HG03558 (cell line): Measurements from ENCODE around the gene SH3RF2.

Experiments
- ATAC-seq: cut with Tn5 transposase; IDR thresholded peaks from one replicate; pipeline ENCODE4 v1.9.1; 2021; ENCODE audit warnings: moderate number of reproducible peaks; ENCODE audit not compliant: unreplicated experiment; ENCODE audit errors: extremely low read depth

Gene SH3RF2

DNA sequence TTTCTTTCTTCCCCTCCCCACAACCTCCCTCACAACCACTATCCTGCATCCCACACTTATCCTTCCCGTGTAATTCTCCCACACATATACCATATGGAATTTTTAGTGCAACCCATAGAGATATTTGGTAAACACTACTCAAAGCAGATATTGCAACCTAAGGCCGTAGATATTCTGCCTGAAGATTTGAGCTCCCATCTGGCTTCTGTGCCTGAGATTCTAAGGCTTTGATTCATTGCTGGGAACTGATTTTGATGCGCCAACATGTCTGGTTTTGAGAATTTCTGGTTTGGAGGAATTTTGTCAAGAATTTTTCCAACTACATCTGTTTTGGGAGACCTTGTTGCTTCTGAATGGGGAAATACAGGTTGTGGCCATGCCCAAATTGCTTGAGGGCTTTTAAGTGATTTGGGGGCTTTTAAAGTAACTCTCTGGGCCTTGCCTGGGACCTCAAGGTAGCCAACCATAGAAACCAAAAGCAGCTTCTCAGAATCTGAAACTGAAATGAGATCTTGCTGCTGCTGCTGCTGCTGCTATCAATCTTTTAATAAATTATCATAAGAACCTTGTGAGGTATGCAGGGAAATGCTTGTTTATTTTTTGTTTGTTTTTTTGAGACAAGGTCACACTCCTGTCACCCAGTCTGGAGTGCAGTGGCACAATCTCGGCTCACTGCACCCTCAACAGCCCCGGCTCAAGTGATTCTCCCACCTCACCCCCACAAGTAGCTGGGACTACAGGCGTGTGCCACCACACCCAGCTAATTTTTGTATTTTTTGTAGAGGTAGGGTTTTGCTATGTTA, 132.8 kb downstream of the SH3RF2 start:
- ATAC-seq, result peak; percentile 60

DNA sequence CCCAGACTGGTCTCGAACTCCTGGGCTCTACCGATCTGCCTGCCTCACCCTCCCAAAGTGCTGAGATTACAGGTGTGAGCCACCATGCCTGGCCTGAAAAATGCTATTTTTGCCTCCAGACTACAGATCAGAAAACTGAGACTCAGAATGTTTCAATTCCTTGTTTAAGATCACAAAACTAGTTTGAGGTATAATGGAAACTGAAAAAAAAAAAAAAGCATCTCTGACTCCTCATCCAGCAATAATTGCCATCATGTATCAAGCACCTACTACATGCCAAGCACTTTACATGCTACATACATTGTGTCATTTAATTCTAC, 133.4 kb downstream of the SH3RF2 start:
- ATAC-seq, result peak; percentile 38

DNA sequence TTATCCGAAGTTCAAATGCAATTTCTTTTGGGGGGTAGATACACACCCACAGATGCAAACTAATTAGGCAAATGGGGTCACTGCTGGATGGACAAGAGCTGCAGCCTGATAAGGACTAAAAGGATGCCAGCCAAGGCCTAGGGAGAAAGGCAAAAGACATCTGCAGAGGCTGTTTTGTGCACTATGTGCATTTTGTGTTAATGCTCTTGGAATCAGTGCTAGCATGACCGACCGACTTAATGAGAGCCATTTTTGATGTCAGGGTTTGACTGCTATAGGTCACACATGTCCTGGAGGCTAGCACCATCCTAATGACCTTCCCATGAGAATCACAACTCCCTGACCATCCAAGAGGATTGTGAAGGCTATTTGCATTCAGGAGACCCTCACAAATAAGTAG, 134.4 kb downstream of the SH3RF2 start:
- no peak for ATAC-seq

DNA sequence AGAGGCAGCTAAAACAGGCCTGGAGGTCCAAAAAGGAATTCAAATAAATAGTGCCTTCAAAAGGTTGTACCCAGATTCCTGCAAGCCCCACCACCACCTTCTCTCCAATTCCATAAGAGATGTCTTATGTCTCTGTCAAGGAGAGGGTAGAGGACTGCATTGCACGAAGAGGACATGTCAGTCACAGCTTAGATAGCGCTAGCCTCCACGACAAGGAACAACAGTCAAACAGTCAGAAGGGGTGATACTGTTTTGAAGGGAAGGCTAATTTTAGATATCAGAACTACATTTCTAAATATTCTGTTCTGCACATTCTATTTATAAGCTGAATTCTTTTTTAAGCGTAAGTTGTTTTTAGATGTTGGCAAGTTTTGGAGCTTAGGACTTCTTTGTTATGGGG, 134.8 kb downstream of the SH3RF2 start:
- ATAC-seq, result no peak

DNA sequence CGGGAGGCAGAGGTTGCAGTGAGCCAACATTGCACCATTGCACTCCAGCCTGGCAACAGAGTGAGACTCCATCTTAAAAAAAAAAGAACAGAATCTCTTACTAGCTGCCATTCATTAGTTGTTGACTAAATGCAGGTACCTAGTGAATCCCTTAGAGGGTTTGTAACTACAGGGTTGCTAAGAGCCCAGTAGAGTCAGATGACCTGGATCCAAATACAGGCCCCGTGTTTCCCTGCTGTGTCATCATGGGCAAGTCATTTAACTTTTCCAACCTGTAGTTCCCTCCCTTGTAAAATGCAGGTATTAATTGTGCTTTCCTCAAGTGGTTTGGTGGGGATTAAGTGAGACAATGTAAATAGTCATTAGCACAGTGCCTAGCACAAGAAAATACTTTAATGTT, 136.2 kb downstream of the SH3RF2 start:
- ATAC-seq, result no peak

DNA sequence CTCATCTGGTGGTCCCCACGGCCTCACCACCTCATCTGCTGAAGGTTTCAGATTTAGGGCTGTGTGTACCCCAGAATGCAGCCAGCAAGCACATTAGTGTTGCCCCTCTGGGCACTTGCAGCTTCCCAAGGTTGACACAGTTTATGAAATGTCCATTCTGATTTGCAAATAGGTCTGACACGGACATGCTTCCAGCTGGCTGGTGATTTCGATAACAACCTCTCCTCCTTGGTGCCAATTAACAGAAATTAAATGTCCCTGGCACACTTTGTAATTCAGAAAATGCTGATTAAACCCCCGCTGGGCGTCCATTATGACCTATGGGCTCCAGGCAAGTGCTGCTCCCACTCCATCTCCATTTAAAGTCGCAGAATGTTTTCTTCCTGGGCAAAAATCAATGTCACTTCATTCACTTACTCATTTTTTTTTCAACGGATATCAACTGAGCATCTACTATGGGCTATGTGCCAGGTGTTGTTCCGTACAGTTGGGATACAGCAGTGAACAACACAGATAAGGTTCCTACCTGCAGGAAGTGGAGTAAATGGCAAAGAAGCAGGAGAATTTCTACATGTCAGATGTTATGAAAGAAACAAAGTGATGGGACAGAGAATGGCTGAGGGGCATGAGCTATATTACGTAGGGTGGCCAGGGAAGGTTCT, 137.0 kb downstream of the SH3RF2 start:
- ATAC-seq, result no peak

DNA sequence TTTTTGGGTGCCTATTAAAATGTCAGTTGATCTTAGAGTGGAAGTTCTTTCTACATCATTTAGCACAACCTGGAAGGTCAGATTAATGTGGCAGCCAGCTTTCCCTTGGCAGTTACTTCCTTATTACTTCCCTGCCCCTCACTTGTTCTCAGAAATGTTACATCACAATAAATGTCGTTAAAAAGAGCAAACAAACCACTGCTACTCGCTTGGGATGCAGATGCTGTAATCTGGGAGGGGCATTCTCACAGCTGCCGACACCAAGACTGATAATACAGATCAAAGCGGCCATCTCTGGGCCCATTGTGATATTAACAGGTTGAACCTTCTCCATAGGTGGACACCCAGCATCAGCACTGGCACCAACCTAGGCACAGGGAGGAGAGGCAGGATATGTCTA, 139.7 kb downstream of the SH3RF2 start:
- no peak for ATAC-seq

DNA sequence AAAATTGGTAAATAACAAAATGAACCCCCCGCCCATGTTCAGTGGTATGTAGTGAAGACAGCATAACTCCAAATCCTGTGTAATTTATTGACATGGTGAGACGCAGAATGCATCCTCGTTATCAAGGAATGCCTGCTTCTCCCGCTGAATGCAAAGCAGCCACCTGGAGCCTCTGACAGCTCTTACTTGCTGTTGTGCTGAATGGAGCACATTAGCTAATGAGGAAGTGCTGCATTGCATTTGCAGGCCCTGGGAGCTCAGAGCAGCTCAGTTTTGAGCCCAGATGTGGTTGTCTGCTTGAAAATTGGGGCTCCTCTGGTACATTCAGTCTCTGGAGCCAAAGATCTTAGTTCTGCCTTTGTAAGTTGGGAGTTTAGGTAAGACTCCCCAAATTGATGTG, 140.1 kb downstream of the SH3RF2 start:
- no peak for ATAC-seq

DNA sequence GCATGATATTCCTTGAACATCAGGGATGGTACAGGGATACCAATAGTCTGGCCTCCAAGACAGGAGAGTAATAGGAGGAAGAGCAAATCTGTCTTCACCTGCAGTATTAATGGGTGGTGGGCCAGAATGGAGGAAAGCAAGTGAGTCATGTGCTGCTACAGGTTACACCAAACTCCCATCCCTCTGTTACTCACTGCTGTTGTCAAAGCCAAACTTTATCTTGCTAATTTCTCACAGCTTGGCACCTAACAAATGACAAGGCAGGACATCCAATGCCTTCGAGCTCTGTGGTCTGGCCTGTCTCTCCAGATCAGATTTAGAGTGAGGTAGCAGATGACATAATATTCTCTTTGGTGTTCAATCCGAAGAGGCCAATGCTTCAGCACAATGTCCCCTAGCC, 142.2 kb downstream of the SH3RF2 start:
- ATAC-seq, result no peak

DNA sequence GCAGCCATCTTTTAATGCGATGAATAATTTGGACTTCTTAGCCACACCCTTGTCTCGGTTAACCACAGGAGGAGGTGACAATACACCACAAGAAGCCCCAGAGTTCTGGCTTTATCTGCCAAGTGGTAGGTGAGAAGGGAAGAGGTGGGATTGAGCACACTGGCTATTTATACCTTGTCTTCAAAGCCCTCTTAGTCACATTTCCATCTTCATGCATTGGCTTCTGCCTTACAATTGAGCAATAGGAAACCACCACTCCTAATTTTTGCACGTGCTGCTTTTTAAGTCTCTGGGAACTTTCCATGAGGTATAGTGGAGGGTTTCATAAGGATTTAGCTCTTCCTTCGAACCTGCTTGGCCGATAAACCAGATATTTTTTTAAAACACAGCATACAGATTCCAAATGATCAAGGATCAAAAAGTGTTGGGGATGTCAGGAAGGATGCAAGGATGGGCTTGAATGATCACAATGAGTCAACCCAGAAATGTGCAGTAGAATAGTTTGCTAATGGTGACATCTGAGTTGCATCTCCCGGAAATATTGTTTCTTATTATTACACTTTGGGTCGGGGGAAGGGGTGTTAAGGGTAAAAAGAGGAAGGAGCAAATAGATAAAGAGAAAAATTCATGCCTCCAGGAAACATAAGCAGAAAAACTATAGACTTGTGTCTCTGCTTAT, 143.5 kb downstream of the SH3RF2 start:
- ATAC-seq, result no peak

DNA sequence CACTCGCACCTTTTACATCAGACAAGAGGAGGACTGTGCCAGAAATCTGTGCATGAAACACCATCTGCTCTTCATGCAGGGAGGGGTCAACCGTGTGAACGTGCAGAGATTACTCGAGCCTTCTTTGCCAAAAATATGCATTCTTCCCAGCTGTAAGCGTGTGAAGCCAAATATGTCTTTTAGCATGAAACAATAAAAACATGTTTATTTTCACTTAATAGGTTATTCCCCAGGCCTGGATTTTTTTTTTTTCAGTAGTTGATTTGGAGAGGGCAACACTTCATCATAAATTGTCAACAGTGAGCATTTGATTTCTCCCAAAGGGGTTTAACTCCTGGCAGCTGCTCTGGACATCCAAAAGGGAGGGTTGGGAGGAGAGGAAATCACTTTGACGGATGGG, 145.2 kb downstream of the SH3RF2 start:
- no peak for ATAC-seq

DNA sequence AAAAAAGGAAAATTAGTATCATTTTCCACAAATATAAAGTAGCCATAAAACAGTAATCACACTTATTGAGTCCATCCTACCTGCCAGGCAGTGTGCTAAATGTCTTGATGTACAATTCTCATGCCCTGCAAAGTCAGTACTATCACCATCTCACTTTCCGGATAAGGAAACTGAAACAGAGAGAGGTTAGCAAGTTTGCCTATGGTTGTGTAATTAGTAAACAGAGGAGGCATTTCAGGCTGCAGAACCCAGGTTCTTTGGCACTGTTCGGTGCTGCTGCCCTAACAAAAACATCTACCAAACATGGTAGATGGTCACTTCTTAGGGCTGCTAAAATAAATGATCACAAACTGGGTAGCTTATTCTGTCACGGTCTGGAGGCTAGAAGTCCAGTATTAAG, 146.4 kb downstream of the SH3RF2 start:
- peak; percentile 84 for ATAC-seq

DNA sequence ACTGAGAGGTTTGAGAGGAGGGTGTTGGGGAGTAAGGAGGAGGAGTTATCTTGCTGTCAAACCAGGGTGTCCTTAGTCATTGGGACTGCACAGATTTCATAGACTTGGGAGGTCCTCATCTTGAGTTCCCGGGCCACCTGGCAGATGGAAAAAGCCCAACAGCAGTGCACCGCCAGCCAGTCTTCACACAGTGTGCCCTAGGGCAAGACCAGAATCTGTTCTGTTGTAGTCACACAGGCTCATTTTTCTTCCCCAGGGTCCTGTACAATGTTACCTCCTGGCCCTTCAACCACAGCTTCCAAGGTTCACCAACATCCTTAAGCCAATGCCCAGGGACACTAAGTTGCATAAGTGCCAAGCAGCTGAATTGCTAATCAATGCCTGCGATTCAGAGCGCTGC, 148.0 kb downstream of the SH3RF2 start:
- no peak for ATAC-seq

DNA sequence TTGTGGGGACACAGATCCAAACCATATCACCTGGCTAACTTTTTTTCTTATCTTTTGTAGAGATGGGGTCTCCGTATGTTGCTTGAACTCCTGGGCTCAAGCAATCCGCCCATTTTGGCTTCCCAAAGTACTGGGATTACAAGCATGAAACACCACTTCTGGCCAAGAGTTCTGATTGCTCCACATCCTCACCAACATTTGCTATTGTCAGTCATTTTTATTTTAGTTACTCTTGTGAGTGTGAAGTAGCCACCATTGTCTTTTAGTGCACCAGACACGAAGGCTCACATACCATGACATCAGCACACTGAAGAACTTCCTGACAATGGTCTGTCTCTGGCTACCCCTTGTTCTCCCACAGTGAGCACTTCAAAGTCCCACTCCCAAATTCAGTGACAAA, 151.7 kb downstream of the SH3RF2 start:
- no peak for ATAC-seq

DNA sequence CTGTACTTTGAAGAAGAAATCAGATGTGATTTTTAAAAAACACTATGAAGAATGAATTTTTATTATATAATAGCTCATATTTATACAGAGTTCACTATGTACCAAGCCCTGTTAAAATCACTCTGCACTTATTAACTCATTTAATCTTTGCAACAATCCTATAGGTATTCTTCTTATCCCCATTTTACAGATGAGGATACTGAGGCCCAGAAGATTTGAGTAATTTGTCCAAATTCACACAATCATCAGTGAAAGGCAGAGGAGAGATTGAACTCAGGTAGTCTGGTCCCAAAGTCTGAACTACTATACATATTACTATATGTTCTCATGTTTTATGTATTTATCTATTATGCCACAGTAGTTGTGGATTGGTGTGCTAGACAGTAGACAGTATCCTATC, 152.9 kb downstream of the SH3RF2 start:
- ATAC-seq, result no peak

DNA sequence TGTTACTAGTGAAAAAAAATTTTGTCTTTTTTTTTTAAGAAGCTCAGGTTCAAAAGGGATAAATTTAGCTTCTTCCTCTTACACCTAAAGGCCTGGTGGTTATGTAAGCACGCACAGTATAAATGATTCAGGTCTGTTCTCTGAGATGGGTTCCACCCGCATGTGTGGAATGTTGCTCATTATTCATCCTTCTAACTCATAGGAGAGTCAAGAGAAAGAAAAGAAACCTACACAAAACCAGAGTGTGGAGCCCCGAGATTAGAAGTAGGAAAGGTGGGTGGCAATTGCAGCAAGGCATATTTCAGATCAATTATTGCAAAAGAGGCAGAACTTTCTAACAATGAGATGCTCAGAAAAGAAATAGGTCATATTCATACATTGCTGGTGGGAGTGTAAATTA, 155.5 kb downstream of the SH3RF2 start:
- ATAC-seq, result no peak

DNA sequence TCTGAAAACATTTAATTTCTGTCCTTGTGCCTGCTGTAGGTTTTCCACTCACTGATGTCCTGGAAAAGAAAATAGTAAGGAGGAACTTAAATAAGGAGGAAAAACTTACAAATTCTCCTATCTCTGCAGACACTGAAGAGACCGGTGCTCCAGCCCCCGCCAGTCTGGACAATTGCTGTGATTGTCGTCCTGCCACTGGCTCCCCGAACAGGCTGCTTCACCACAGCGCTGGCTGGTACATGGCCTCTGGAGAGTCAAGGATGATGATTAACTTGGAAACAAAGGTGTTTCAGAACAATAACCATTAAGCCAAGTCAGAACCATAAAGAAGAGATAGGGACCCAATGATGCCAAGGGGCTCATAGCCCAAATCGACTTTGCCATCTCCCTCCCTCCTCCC, 161.7 kb downstream of the SH3RF2 start:
- no peak for ATAC-seq

DNA sequence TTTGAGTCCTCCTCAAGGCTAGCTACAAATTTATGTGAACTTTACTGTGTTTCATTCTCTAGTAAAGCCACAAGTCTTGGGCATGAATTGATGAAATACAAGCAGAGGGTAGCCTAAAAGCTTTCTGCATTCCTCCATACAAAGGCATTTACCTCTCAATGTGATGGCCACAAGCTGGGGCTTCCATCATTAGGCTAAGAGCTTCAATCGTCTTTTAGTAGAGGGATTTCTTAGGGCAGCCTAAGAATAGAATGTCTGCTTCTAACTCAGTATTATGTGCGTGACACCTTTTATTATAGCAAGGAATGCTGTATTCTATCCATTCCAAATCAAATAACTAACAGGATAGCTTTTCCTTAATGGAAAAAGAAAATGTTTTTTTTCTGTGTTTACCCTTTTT, 165.3 kb downstream of the SH3RF2 start:
- ATAC-seq, result no peak

DNA sequence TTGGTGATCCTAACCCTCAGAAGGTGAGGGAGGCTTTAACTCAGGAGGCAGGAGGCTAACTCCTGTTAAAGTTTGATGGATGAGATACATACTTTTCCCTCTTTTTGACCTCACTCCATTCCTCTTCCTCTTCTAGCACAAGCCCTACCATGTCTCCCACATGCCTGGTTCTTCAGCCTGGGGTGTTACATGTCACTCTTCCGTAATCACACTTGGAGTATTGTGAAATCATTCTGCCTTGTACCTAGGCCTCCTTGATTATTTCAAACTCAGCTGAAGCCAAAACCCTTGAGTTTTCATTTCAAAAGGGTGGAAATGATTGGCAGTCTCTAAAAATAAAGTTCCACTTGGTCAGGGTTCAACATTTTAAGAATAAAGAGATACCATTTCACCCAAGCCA, 167.2 kb downstream of the SH3RF2 start:
- ATAC-seq, result no peak

DNA sequence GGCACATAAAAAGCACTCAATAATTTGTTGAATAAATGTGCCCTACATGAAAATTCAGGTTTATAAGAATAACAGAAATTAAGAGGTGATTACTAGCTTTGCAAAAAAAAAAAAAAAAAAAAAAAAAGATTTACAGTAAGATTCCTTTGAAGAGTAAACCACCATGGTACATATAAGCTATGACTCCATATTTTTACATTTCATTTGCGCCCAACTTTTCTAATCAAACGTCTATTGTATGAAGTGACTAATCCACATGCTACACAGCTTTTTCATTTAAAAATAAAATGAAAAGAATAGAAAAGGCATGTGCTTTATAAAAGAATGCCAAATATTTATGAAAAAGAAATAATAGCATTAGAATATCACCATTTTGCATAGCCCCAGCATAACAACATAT, 169.1 kb downstream of the SH3RF2 start, which contains the start of gene PLAC8L1:
Gene PLAC8L1, minus strand, starts transcription at position 101 of the 400 bp plus-strand sequence. CDS start 1,266 bp downstream, outside the sequence.
- ATAC-seq, result no peak

DNA sequence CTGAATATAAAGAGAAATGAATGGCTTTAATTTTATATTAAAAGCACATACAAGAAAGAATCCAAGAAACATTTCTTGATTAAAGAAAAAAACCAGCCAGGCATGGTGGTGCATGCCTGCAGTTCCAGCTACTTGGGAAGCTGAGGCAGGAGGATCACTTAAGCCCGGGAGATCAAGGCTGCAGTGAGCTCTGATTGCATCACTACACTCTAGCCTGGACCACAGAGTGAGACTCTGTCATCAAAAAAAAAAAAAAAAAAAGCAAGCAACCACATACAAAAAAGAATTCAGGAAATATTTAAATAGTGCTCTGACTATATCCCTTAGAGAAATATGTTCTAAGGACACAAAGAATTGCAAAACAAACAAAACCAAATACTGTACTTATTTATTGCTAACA, 171.5 kb downstream of the SH3RF2 start:
- no peak for ATAC-seq
